Left hindlimb (tissue), 1 donor: ENCODE measurements around the gene PRRG1.
"Not testable (repeated sequence)": the region's sequence is repeated elsewhere in the genome, so short reads cannot be mapped to it uniquely, and the experiment has no call there.

Source experiments
- DNase-seq: peaks from one replicate; pipeline ENCODE4 v3.0.0-alpha.2; 2018

Gene PRRG1

DNA sequence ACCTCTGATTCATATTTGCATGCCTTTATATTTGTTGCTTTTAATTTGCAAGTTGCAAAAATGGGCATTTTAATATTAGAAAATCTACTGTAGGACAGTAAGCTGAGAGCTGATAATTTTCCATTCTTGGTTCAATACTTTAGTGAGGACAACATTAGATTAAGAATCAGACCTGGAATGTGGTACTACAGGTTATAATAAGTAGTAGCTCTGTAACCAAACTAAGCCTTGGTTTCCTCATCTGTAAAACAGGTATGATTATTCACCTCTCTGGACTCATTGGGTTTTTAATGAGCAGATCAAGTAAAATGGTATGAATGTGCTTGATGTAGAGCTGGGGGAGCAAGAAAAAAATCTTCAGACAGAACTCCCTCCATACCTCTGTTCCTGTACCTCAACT, 31.1 kb downstream of the PRRG1 start:
- no peak for DNase-seq

- DNase-seq: no peak
Measured at GRCh38 chrX:37380924-37381323, 31.8 kb downstream of the PRRG1 start.

DNA sequence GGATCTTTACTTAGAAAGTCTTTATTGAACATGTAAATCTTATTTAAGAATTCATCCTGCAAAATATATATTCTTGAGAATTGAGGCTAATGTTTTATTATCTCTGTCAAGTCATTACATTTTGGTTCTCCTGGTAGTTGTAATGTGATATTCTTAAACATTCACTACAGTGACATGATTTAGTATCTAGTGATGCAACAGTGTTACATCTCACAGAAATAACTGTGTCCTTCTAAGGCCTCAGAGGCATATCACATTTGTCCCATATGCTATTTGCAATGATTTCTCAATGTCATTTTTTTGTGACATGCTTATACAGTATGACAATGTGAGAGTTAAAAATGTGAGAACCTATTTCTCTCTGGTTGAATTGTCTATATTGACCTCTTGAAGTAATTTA, 34.1 kb downstream of the PRRG1 start:
- no peak for DNase-seq

DNA sequence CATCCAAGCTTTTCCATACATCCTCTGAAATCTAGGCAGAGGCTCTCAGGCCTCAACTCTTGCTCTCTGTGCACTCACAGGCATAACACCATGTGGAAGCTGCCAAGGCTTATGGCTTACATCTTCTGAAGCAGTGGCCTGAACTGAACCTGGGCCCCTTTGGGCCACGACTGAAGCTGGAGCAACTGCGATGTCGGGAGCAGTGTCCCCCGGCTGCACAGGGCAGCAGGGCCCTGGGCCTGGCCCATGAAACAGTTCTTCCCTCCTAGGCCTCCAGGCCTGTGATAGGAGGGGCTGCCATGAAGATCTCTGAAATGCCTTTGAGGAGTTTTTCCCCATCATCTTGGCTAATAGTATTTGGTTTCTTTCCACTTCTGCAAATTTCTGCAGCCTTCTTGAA, 39.2 kb downstream of the PRRG1 start:
- no peak for DNase-seq

- no peak for DNase-seq
Measured at GRCh38 chrX:37405956-37406355, 56.8 kb downstream of the PRRG1 start.

DNA sequence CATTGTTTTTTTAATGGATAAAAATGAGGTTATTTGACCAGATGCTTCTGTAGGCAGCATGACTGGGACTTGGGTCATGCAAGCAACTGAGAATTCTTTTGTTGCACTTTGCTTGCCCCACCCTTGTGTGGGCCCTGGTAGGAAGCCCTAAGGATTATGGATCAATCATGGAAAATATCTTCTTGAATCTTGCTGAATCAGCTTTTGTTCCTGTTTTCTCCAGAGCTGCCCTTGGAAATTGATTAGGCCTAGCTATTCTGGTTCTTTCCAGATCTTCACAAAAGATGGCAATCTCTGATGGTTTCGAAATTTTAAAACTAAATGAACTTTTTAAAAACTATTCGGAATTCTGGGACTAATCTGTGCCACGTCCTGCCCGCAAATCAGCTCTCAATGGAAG, 58.6 kb downstream of the PRRG1 start:
- no peak for DNase-seq

DNA sequence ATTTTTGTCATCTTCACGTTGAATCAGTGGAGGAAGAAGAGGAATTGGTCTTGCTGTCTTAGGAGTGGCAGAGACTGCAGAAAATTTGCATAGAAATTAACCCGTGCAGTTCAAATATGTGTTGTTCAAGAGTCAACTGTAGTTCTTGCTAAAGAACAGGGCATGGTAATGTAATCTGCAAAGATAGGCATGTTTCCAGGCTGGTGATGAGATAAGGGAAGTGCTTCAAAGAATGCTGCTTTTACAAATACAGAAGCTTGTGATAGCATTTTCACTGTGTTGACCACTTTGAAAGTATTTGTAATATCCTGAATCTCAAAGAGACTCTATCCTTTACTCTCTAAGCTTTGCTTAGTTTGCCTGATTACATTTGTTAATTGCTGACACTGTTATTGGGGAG, 60.1 kb downstream of the PRRG1 start:
- no peak for DNase-seq

DNA sequence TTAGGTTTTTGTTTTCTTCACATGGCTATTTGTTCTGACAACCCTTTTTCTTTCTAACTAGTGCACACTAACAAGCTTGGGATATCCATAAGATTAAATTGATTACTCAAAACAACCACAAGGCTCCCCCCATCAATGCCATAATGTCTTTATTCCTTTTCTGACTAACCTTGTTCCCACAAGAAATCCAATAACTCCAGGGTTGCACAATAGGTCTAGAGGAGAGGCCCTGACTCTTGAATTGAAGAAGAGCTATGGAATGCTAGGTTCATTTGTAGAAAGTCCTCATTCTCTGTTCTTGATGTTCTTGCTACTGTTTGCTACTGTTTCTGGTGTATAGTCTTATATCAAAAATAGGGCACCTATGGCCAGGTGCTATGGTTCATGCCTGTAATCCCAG, 71.0 kb downstream of the PRRG1 start:
- DNase-seq: no peak

DNA sequence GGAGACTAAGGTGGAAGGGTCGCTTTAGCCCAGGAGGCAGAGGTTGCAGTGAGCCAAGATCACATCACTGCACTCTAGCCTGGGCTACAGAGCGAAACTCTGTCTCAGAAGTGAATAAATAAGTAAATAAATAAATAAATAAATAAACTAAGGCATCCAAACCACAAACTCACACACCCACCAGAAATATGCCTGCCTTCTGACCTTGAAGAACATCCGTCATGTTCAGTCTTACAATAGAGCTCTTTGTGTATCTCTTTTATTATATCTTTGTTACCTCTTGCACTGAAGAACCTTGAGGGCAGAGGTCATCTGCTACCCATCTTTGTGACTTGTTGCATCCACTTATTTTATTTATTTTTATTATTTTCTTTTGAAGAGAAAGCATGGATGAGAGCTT, 71.6 kb downstream of the PRRG1 start:
- DNase-seq: no peak

DNA sequence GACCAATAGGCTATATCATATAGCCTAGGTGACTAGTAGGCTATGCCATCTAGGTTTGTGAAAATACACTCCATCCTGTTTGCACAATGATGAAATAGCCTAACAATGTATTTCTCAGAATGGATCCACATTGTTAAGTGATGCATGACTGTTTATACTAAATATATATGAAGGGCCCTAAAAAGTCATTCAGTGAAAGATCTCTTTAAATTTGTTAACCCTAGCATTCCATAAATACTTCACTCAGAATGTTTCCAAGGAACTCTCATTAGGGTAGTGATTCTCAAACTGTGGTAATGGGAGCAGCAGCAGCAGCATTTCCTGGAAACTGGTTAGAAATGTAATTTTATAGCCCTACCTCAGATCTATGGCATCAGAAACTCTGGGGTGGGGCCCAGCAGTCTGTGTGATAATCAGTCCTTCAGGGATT, 74.9 kb downstream of the PRRG1 start:
- no peak for DNase-seq

DNA sequence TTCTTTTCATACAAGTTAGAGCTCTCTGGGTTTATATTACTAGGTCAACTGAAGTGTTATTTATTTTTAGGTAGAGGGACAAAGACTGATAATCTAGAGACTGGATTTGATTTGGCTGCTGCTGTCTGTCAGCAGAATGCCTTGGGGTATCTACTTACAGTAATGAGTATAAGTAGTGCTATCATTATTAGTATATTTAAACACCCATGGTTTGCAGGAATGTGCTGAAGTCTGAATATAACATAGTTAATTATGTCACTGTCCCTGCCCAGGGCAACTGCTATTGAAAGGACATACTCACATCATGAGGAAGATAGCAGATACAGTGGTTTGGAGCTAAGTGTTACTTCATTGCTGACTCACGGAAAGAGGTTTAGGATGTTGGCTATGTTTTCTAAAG, 76.2 kb downstream of the PRRG1 start:
- no peak for DNase-seq

- not testable (repeated sequence) for DNase-seq
Measured at GRCh38 chrX:37428962-37429361, 79.8 kb downstream of the PRRG1 start.

DNA sequence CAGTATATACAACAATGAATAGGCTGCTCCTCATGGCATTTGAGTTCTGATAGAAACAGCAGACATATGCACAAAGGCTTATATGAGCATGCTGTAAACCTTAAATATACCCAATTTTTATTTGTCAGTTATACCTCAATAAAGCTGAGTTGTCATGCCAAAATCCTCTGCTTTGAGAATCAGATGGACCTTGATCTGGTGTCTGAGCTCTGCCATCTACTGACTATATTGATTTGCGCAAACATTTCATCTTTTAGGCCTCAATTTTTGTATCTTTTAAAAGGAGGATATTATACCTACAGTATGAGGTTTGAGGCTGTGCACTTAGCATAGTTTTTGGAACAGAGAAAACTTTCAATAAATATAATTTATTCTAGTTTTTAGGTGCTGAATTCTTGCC, 85.2 kb downstream of the PRRG1 start:
- no peak for DNase-seq

GRCh38 chrX:37437160-37437559, 88.0 kb downstream of the PRRG1 start:
- no peak for DNase-seq

GRCh38 chrX:37441377-37441776, 92.2 kb downstream of the PRRG1 start:
- no peak for DNase-seq

GRCh38 chrX:37445182-37445581, 96.0 kb downstream of the PRRG1 start:
- DNase-seq: no peak

DNA sequence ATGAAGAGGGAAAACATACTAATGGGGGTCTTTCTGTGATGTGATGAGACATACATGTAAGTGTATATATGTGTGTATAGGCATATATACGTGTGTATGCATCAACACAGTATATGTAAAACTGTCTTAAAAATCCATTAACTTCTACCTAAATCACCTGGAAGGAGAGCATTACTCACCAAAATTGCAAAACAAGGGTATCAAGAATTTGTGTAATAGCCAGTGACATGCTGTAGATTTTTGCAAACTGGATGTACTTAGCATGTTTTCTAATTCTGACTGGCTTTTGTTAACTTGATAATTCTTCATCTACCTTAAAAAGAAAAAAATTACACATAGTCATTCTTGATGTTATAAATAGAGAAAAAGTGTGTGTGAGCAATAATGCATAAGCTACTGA, 104.7 kb downstream of the PRRG1 start:
- DNase-seq: no peak

GRCh38 chrX:37454537-37455285, 105.5 kb downstream of the PRRG1 start:
- no peak for DNase-seq

DNA sequence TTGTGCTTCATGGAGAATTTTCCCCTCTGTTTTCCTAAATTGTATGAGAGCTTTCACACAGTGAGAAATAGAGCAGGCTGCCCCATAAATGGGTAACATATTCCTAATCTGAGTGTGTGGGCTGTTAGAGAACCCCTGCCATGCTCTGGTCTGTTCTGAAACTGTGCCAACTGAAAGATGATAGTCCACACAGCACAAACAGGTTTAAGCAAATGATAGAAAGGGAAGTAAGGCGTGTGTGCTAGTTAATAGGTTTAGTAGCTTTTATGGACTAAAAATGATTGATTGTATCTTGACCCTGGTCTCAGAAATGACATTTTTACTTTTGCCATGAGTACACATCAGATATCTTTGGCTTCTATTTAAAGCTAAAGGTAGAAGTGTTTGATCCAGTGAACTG, 106.2 kb downstream of the PRRG1 start:
- DNase-seq: no peak

DNA sequence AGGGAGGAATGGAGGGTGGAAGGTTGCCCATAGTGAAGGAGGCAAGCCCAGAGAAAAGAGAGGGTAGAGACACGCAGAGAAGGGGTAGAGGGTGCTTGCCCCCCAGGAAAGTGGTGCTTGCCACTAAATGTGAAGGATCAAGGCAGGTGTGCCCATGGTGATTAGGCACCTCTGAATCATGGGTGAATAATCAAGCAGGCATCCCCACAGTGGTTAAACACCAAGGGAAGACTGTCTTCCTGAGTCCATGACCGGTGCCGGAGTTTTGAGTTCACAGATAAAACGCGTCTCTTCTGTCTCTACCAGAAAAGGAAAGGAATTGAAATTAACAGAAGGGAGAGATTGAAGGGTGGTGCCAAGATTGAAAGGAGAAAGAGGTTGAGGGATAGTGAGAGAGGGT, 111.1 kb downstream of the PRRG1 start:
- DNase-seq: not testable (repeated sequence)

DNA sequence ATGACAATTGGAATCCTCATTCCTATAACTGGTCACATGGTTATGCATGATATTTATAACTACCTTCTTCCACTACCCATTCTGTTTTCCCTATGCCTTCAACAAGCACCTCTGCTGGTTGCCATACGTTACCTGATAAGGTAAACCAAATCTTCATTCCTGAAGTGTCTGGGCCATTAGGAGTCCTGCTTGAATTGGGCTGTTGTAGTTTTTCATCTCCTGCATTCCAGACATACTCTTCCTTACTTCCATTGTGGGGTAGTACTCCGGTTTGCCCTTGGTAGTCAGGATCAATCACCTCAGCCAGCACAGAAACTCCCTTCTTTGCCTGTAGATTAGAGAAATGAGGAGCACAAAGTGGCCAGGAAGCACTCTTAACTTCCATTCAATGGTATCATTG, 113.2 kb downstream of the PRRG1 start:
- DNase-seq: no peak

DNA sequence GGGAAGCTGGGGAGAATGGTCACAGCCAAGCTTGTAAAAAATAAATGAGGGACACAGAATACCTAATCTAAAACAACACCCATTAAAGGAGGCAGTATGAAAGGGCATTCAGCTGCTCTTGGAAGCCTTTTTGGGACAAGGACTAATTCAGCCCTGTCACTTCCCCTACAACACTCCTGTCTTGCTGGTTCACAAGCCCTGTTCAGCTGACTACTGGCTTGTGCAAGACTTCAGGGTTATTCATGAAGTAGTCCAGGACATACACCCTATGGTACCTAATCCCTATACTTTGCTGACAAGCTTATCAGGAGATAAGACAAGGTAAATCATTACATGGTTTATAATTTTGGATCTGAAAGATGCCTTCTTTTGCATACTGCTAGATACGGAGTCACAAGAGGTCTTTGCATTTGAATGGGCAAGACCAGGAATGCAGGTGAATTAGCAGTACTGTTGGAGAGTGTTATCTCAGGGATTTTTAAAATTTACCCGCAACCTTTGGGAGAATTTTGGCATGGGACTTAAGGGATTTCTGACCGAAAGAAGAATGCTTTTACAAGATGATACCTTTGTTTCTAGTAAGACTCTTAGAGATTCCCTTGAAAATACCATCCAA, 119.1 kb downstream of the PRRG1 start:
- no peak for DNase-seq

DNA sequence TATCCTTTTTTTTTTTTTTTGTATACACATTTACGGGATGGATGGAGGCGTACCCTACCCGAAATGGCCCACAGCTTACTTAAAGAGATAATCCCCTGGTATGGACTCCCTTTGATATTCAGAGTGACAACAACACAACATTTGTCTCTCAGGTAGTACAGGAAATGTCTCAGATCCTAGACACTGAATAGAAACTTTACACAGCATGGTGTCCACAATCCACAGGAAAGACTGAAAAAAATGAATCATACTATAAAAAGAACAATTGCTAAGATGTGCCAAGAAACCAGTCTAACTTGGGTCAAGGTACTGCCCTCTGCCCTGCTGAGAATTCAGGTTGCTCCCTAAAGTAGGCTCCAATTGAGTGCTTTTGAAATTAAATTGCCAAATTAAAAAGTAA, 121.5 kb downstream of the PRRG1 start:
- DNase-seq: no peak

GRCh38 chrX:37472836-37473235, 123.7 kb downstream of the PRRG1 start:
- no peak for DNase-seq

DNA sequence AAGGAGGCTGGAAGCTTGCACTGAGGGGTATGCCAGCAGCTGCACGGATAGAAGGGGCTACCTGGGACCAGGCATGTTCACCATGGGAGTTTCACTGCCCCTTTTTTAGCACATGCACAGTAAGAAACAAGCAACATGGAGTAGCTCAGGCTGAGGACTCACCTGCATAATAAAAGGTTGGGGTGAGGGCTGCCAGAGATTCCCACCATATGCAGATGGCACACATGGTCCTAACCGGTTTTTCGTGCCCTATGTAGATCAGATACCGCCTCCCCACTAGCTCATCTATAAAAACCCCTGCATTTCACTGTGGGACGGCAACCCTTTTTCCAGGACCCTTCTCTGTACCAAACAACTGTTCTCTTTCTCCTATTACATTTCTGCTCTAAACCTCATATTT, 125.3 kb downstream of the PRRG1 start:
- no peak for DNase-seq
